ENCODE measurements around the gene HOXD3.

Gene HOXD3

DNA sequence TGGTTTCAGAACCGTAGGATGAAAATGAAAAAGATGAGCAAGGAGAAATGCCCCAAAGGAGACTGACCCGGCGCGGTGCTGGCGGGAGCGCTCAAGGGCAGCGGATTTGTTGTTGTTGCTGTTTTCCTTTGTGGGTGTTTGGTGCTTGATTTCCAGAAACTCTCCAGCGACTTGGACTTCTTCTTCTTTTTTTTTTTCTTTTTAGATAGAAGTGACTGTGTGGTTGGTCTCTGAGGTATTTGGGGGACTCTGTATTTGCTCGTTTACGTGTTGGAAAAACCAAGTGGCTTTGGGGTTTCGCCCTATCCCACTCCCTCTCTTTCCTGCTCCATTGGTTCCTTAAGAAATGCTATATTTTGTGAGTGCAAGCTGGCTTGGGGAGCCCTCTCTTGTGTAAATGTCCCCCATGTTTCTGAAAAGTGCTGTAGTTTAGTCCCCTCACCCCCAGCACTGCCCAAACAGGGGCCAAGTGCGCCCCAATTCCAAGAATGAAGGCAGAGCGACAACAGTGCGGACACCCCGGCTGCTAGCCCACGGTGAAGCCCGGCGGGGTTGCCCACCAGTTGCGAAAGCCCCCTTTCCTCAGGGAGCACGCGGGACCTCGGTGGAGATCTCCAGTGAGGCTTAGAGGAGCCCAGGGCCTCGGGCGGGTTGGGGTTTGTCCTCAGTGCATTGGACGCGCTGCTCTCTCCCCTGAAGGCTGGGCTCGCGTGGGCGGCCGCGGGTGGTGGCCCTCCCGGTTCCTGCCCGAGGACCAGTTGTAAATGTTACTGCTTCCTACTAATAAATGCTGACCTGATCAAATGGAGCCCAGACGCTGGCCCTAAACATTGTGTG is 32.8 kb upstream of the HOXD3 start:
- H3K9me3 ChIP-seq (replicated peaks; ENCODE audit: insufficient read depth, low read length), result no peaks in the 10 kb centered on the region
- H4K20me1 ChIP-seq (ENCODE audit: insufficient read depth, low read length), result no peaks in the 10 kb centered on the region
- H3K27me3 ChIP-seq (replicated peaks; ENCODE audit: insufficient read depth, low read length), result peaks cover 34% of the 10 kb centered on the region
- DNase-seq, result no peak
- no peak for TF ChIP-seq EZH2 (optimal IDR thresholded peaks at IDR 0.05; ENCODE audit: low read depth, low read length)
- TF ChIP-seq EZH2phosphoT487 (IDR thresholded peaks at IDR 0.05; ENCODE audit: low read length), result no peak
- TF ChIP-seq, protein P1, sequence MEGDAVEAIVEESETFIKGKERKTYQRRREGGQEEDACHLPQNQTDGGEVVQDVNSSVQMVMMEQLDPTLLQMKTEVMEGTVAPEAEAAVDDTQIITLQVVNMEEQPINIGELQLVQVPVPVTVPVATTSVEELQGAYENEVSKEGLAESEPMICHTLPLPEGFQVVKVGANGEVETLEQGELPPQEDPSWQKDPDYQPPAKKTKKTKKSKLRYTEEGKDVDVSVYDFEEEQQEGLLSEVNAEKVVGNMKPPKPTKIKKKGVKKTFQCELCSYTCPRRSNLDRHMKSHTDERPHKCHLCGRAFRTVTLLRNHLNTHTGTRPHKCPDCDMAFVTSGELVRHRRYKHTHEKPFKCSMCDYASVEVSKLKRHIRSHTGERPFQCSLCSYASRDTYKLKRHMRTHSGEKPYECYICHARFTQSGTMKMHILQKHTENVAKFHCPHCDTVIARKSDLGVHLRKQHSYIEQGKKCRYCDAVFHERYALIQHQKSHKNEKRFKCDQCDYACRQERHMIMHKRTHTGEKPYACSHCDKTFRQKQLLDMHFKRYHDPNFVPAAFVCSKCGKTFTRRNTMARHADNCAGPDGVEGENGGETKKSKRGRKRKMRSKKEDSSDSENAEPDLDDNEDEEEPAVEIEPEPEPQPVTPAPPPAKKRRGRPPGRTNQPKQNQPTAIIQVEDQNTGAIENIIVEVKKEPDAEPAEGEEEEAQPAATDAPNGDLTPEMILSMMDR (IDR thresholded peaks at IDR 0.05; ENCODE audit: low read length), result no peak
- no peaks in the 10 kb centered on the region for H3F3A ChIP-seq (ENCODE audit: insufficient read depth, low read length)
- H3K4me3 ChIP-seq (ENCODE audit: low read length), result no peak overlapping the region
- no peaks in the 10 kb centered on the region for H3K79me2 ChIP-seq (ENCODE audit: low read length)
- no peaks in the 10 kb centered on the region for H3K4me1 ChIP-seq (ENCODE audit: low read length)
- H2AFZ ChIP-seq (ENCODE audit: low read length), result no peak overlapping the region
- H3K36me3 ChIP-seq (replicated peaks; ENCODE audit: insufficient read depth, low read length), result no peaks in the 10 kb centered on the region
- H3K4me2 ChIP-seq (ENCODE audit: low read depth, low read length), result no peak overlapping the region
- no peak overlapping the region for H3K9ac ChIP-seq (ENCODE audit: low read length)
- H3K9me2 ChIP-seq (replicated peaks; ENCODE audit: insufficient read depth, low read length), result no peaks in the 10 kb centered on the region
- no peak overlapping the region for H3K27ac ChIP-seq (ENCODE audit: low read length)

DNA sequence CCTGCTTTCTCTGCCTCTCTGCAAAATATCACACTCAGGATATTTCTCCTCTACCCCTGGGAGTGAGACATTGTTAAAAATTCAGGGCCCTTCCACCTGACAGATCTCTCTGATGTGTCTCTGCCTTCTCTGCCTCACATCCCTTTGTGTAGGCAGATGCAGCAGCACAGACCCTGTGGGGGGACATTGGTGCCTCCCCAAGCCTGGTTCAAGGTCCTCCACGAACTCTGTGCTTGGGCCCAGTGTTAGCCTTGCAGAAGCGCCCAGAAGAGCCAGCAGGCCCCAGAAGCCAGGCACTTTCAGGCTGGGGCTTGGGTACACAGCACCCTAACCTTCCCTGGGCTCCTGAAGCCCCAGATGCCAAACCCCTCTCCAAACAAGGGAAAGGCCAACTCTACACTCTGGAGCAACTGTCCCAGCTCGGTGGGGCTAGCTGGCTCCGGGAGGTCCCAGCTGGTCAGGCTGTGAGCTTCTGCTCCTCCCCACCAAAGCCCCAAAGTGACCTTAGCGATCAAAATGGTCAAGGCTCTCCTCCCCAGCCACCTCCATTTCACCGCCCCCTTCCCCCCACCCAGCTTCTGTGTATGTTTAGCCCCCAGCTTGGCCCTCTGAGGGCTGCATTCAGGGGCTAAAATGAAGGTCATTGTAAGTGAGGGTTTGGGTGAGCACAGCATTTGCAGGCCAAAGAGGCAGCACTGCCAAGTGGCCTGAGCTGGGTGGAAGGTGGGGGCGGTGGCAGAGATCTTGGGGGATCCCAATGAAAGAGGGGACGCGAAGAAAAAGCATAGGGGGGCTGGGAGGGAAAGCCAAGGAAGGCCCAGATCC is 31.9 kb upstream of the HOXD3 start:
- H4K20me1 ChIP-seq (ENCODE audit: insufficient read depth, low read length), result no peaks in the 10 kb centered on the region
- no peaks in the 10 kb centered on the region for H3K9me2 ChIP-seq (replicated peaks; ENCODE audit: insufficient read depth, low read length)
- no peaks in the 10 kb centered on the region for H3K9me3 ChIP-seq (replicated peaks; ENCODE audit: insufficient read depth, low read length)
- no peak overlapping the region for H3K9ac ChIP-seq (ENCODE audit: low read length)
- DNase-seq, result no peak
- TF ChIP-seq, protein P1 (IDR thresholded peaks at IDR 0.05; ENCODE audit: low read length), result no peak
- TF ChIP-seq EZH2 (optimal IDR thresholded peaks at IDR 0.05; ENCODE audit: low read depth, low read length) (no peak), EZH2phosphoT487 (IDR thresholded peaks at IDR 0.05; ENCODE audit: low read length) (no peak)
- H2AFZ ChIP-seq (ENCODE audit: low read length), result no peak overlapping the region
- no peak overlapping the region for H3K27ac ChIP-seq (ENCODE audit: low read length)
- no peaks in the 10 kb centered on the region for H3F3A ChIP-seq (ENCODE audit: insufficient read depth, low read length)
- H3K4me1 ChIP-seq (ENCODE audit: low read length), result no peaks in the 10 kb centered on the region
- H3K27me3 ChIP-seq (replicated peaks; ENCODE audit: insufficient read depth, low read length), result peaks cover 28% of the 10 kb centered on the region
- no peaks in the 10 kb centered on the region for H3K79me2 ChIP-seq (ENCODE audit: low read length)
- no peak overlapping the region for H3K4me2 ChIP-seq (ENCODE audit: low read depth, low read length)
- no peaks in the 10 kb centered on the region for H3K36me3 ChIP-seq (replicated peaks; ENCODE audit: insufficient read depth, low read length)
- no peak overlapping the region for H3K4me3 ChIP-seq (ENCODE audit: low read length)

DNA sequence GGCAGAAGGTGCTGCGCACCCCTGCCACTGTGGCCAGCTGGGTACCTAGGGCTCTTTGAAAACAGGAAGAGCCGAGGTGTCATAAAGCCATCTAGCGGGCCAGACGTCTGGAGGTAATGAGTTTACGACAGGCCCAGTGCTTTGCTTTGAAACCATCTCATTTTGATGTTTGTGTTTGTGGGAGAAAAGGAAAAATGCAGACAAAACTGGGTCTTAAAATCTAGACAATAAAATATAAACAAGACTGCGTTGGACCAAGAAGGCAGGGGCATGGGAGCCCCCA is 31.4 kb upstream of the HOXD3 start:
- Histone ChIP-seq H3K27ac (ENCODE audit: low read length) (no peak overlapping the region), H3K27me3 (replicated peaks; ENCODE audit: insufficient read depth, low read length) (peaks cover 28% of the 10 kb centered on the region), H2AFZ (ENCODE audit: low read length) (no peak overlapping the region), H3K9me2 (replicated peaks; ENCODE audit: insufficient read depth, low read length) (no peaks in the 10 kb centered on the region), H3K4me3 (ENCODE audit: low read length) (no peak overlapping the region), H3K9ac (ENCODE audit: low read length) (no peak overlapping the region), H3K36me3 (replicated peaks; ENCODE audit: insufficient read depth, low read length) (no peaks in the 10 kb centered on the region), H3K4me2 (ENCODE audit: low read depth, low read length) (no peak overlapping the region), H3K79me2 (ENCODE audit: low read length) (no peaks in the 10 kb centered on the region), H4K20me1 (ENCODE audit: insufficient read depth, low read length) (no peaks in the 10 kb centered on the region), H3F3A (ENCODE audit: insufficient read depth, low read length) (no peaks in the 10 kb centered on the region), H3K9me3 (replicated peaks; ENCODE audit: insufficient read depth, low read length) (no peaks in the 10 kb centered on the region), H3K4me1 (ENCODE audit: low read length) (no peaks in the 10 kb centered on the region)
- DNase-seq, result no peak
- TF ChIP-seq, protein P1 (IDR thresholded peaks at IDR 0.05; ENCODE audit: low read length), result no peak
- TF ChIP-seq EZH2 (optimal IDR thresholded peaks at IDR 0.05; ENCODE audit: low read depth, low read length), result no peak
- TF ChIP-seq EZH2phosphoT487 (IDR thresholded peaks at IDR 0.05; ENCODE audit: low read length), result no peak
